Breast epithelium (tissue), 3 donors: ENCODE data around the gene CA5B.

Experiments
- CTCF ChIP-seq, 3 donors: fragments of 450-650 bp; IDR thresholded peaks; one replicate each; pipeline ENCODE4 v1.5.1; 2016 to 2017; ENCODE audit warnings: antibody characterized with exemption in 3 of 3, mild to moderate bottlenecking in 3 of 3, moderate library complexity in 3 of 3
- POLR2AphosphoS5 ChIP-seq, 3 donors: sonication (generic); formaldehyde crosslinking; IDR thresholded peaks; one replicate each; pipeline ENCODE4 v1.6.1; 2017; ENCODE audit warnings: antibody characterized with exemption in 3 of 3

GRCh38 chrX:15744181-15744867 lies 6.3 kb downstream of the CA5B start:
- TF ChIP-seq POLR2AphosphoS5 (IDR thresholded peaks at IDR 0.05) = no peak
- TF ChIP-seq CTCF (IDR thresholded peaks at IDR 0.05) = no peak
